ENCODE results near the gene EXOC3L2.

The EXOC3L2 gene

DNA sequence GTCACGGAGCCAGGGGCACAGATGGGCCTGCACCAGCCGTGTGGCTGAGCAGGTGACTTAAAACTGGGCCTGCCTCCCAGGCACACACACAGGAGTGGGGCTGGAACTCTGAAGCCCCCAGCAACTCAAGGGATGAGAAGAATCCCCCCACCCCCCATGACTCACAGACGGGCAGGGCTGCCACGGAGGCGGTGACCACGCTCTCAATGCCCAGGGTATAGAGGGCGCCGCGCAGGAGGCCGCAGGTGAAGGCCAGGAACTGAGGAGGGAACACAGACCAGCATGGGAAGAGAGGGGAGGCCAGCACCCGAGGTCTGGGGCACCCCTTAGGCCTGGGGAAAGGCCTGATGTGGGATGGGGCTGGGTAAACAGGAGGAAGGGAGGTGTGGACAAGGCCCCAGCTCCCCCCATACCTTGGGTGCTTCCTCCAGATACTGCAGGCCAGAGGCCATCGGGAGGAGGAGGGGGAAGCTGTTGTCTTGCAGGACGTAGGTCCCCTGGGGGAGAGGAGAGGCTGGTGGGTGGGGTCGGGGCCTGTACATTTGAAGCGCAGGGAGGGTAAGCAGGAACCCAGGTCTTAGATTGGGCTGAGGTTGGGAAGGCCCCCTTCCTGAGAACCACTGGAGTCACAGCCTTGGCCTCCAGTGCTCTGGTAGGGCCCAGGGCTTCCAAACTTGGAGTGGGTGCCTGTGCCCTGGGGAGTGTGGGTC, 81.3 kb downstream of the EXOC3L2 start:
- no peaks in the 10 kb centered on the region for H3F3A ChIP-seq (ENCODE audit: insufficient read depth, low read length)
- H3K9me2 ChIP-seq (replicated peaks; ENCODE audit: insufficient read depth, low read length): no peaks in the 10 kb centered on the region
- no peaks in the 10 kb centered on the region for H3K36me3 ChIP-seq (replicated peaks; ENCODE audit: insufficient read depth, low read length)
- TF ChIP-seq EZH2phosphoT487 (IDR thresholded peaks at IDR 0.05; ENCODE audit: low read length): no peak
- TF ChIP-seq EZH2 (optimal IDR thresholded peaks at IDR 0.05; ENCODE audit: low read depth, low read length): no peak
- TF ChIP-seq, protein P1, sequence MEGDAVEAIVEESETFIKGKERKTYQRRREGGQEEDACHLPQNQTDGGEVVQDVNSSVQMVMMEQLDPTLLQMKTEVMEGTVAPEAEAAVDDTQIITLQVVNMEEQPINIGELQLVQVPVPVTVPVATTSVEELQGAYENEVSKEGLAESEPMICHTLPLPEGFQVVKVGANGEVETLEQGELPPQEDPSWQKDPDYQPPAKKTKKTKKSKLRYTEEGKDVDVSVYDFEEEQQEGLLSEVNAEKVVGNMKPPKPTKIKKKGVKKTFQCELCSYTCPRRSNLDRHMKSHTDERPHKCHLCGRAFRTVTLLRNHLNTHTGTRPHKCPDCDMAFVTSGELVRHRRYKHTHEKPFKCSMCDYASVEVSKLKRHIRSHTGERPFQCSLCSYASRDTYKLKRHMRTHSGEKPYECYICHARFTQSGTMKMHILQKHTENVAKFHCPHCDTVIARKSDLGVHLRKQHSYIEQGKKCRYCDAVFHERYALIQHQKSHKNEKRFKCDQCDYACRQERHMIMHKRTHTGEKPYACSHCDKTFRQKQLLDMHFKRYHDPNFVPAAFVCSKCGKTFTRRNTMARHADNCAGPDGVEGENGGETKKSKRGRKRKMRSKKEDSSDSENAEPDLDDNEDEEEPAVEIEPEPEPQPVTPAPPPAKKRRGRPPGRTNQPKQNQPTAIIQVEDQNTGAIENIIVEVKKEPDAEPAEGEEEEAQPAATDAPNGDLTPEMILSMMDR (IDR thresholded peaks at IDR 0.05; ENCODE audit: low read length): no peak
- H3K4me2 ChIP-seq (ENCODE audit: low read depth, low read length): no peak overlapping the region; the same call in 1 of the 2 replicates
- H3K79me2 ChIP-seq (ENCODE audit: low read length): no peaks in the 10 kb centered on the region
- no peaks in the 10 kb centered on the region for H3K9me3 ChIP-seq (replicated peaks; ENCODE audit: insufficient read depth, low read length)
- no peak overlapping the region for H3K9ac ChIP-seq (ENCODE audit: low read length)
- no peaks in the 10 kb centered on the region for H3K4me1 ChIP-seq (ENCODE audit: low read length)
- no peak overlapping the region for H2AFZ ChIP-seq (ENCODE audit: low read length)
- no peak overlapping the region for H3K4me3 ChIP-seq (ENCODE audit: low read length)
- H3K27me3 ChIP-seq (replicated peaks; ENCODE audit: insufficient read depth, low read length): peaks cover 26% of the 10 kb centered on the region; the same call in 1 of the 2 replicates
- DNase-seq: no peak
- no peak overlapping the region for H3K27ac ChIP-seq (ENCODE audit: low read length)
- H4K20me1 ChIP-seq (ENCODE audit: insufficient read depth, low read length): no peaks in the 10 kb centered on the region

GRCh38 chr19:45163156-45163555, 82.1 kb downstream of the EXOC3L2 start:
- TF ChIP-seq, protein P1 (IDR thresholded peaks at IDR 0.05; ENCODE audit: low read length): no peak
- no peak for TF ChIP-seq EZH2phosphoT487 (IDR thresholded peaks at IDR 0.05; ENCODE audit: low read length)
- no peak for TF ChIP-seq EZH2 (optimal IDR thresholded peaks at IDR 0.05; ENCODE audit: low read depth, low read length)

GRCh38 chr19:45162608-45163143, 82.5 kb downstream of the EXOC3L2 start:
- no peaks in the 10 kb centered on the region for H3K36me3 ChIP-seq (replicated peaks; ENCODE audit: insufficient read depth, low read length)
- no peaks in the 10 kb centered on the region for H3K9me2 ChIP-seq (replicated peaks; ENCODE audit: insufficient read depth, low read length)
- no peak overlapping the region for H2AFZ ChIP-seq (ENCODE audit: low read length)
- no peak overlapping the region for H3K4me3 ChIP-seq (ENCODE audit: low read length)
- no peak overlapping the region for H3K4me2 ChIP-seq (ENCODE audit: low read depth, low read length)
- H3K27me3 ChIP-seq (replicated peaks; ENCODE audit: insufficient read depth, low read length): peaks cover 37% of the 10 kb centered on the region
- no peaks in the 10 kb centered on the region for H3K9me3 ChIP-seq (replicated peaks; ENCODE audit: insufficient read depth, low read length)
- TF ChIP-seq EZH2phosphoT487 (IDR thresholded peaks at IDR 0.05; ENCODE audit: low read length) (no peak), EZH2 (optimal IDR thresholded peaks at IDR 0.05; ENCODE audit: low read depth, low read length) (no peak)
- TF ChIP-seq, protein P1 (IDR thresholded peaks at IDR 0.05; ENCODE audit: low read length): no peak
- no peaks in the 10 kb centered on the region for H3K4me1 ChIP-seq (ENCODE audit: low read length)
- no peaks in the 10 kb centered on the region for H4K20me1 ChIP-seq (ENCODE audit: insufficient read depth, low read length)
- no peak for DNase-seq
- no peak overlapping the region for H3K9ac ChIP-seq (ENCODE audit: low read length)
- H3K27ac ChIP-seq (ENCODE audit: low read length): no peak overlapping the region
- H3K79me2 ChIP-seq (ENCODE audit: low read length): no peaks in the 10 kb centered on the region
- H3F3A ChIP-seq (ENCODE audit: insufficient read depth, low read length): no peaks in the 10 kb centered on the region

More at GRCh38 chr19:45163156-45163555, 82.1 kb downstream of the EXOC3L2 start:
- DNase-seq: no peak
- Histone ChIP-seq H3K9ac (ENCODE audit: low read length) (no peak overlapping the region), H3K36me3 (replicated peaks; ENCODE audit: insufficient read depth, low read length) (no peaks in the 10 kb centered on the region), H4K20me1 (ENCODE audit: insufficient read depth, low read length) (no peaks in the 10 kb centered on the region), H3K4me1 (ENCODE audit: low read length) (no peaks in the 10 kb centered on the region), H3K27me3 (replicated peaks; ENCODE audit: insufficient read depth, low read length) (peaks cover 33% of the 10 kb centered on the region), H3K9me2 (replicated peaks; ENCODE audit: insufficient read depth, low read length) (no peaks in the 10 kb centered on the region), H2AFZ (ENCODE audit: low read length) (no peak overlapping the region), H3K27ac (ENCODE audit: low read length) (no peak overlapping the region), H3F3A (ENCODE audit: insufficient read depth, low read length) (no peaks in the 10 kb centered on the region), H3K79me2 (ENCODE audit: low read length) (no peaks in the 10 kb centered on the region), H3K4me2 (ENCODE audit: low read depth, low read length) (no peak overlapping the region), H3K4me3 (ENCODE audit: low read length) (no peak overlapping the region), H3K9me3 (replicated peaks; ENCODE audit: insufficient read depth, low read length) (no peaks in the 10 kb centered on the region)
